HFFc6 (cell line): Measurements from ENCODE around the gene PYGO1. TPM values are rescaled to one million over a fixed set of nuclear protein-coding genes. Genes with fewer than 3 reads are reported as not detected.

Source experiments
- DNase-seq: peaks from one replicate; pipeline ENCODE4 v3.0.0-alpha.2; 2018
- H3K27ac Mint-ChIP-seq: 2 replicates; pipeline ENCODE4 v1.8.0; 2020; ENCODE audit warnings: mild to moderate bottlenecking, mixed read lengths
- H3K27me3 Mint-ChIP-seq: 2 replicates; pipeline ENCODE4 v1.8.0; 2021; ENCODE audit warnings: mild to moderate bottlenecking, moderate library complexity, mixed read lengths; ENCODE audit not compliant: insufficient read depth
- H3K36me3 Mint-ChIP-seq: 2 replicates; pipeline ENCODE4 v1.8.0; 2021; ENCODE audit warnings: low read depth, mixed read lengths
- H3K4me1 Mint-ChIP-seq: 2 replicates; pipeline ENCODE4 v1.8.0; 2020; ENCODE audit warnings: low read depth, mixed read lengths
- H3K4me3 Mint-ChIP-seq: 2 replicates; pipeline ENCODE4 v1.8.0; 2020; ENCODE audit warnings: mild to moderate bottlenecking, moderate library complexity, mixed read lengths
- H3K9me3 Mint-ChIP-seq: 2 replicates; pipeline ENCODE4 v1.8.0; 2020; ENCODE audit warnings: mild to moderate bottlenecking, mixed read lengths
- long read RNA-seq: library from polyadenylated mRNA; unstranded; transcript quantifications from one replicate; pipeline ENCODE4 v2.0.0, GENCODE V29; 2019
- total RNA-seq, 6 experiments: library from RNA; stranded (reverse); fragmentation: NEBNext Ultra II Directional; extraction: Animal tissue kit (Norgen Biotek cat#: 25700); gene quantifications; 2 replicates in 1 of 6; 3 replicates in 5 of 6; pipeline ENCODE4 v1.2.3, GENCODE V29; 2021
- TF ChIP-seq, protein P1 (sequence below): fragments of 200-600 bp; sonication (generic); IDR thresholded peaks from 2 replicates; pipeline ENCODE4 v1.5.0; 2021; ENCODE audit warnings: antibody characterized with exemption, mild to moderate bottlenecking

PYGO1 gene, protein sequence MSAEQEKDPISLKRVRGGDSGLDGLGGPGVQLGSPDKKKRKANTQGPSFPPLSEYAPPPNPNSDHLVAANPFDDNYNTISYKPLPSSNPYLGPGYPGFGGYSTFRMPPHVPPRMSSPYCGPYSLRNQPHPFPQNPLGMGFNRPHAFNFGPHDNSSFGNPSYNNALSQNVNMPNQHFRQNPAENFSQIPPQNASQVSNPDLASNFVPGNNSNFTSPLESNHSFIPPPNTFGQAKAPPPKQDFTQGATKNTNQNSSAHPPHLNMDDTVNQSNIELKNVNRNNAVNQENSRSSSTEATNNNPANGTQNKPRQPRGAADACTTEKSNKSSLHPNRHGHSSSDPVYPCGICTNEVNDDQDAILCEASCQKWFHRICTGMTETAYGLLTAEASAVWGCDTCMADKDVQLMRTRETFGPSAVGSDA
- 1 to 10 TPM; 6.7 to 9.4 (median 8.8) TPM for total RNA-seq
- long read RNA-seq, partial matches to known transcripts: 0 of 2 reads
- long read RNA-seq, other reads (novel, unspliced or antisense): 2 of 2 reads

DNA sequence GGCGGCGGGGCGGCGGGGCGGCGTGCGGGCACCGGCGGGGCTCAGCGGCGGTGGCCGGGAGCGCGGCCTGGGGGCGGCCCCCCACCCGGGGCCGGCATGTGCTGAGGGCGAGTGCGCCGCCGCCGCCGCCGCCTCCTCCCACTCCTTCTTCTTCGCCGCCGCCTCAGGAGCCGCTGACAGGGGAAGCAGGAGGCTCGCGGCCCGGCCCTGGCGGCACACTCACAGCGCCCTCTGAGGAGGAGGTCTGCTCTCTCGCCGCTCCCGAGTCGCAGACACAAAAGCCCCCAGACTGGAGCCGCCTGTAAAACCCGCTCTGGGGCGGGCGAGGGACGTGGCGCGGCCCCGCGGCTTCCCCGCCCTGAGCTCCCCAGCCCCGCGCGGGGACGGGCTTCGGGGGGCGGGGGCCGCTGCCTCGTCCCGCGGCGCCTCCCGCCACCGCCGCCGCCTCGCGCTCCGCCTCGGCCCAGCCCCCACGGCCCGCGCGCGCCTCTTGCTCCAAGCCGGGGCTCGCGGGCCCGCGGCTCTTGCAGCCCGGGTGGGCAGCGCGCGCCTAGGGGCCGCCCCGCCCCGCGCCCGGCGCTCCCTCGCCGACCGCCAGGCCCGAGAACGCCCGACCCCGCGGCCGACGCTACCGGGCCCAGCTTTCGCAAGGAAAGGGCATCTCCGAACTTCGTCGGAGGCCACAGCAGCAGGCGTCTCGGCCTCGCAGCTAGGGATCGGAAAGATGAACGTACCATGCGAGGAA, at the start of gene PYGO1:
PYGO1 (minus strand) TSS at position 276 of the 745 bp plus-strand sequence. CDS start 462 bp downstream, outside the sequence.
- H3K27ac Mint-ChIP-seq: peak within 1 kb of the TSS; percentile 62
- peaks cover 7% of the 10 kb centered on the region for H3K4me1 Mint-ChIP-seq
- no peaks in the 10 kb centered on the region for H3K36me3 Mint-ChIP-seq
- H3K27me3 Mint-ChIP-seq: peaks cover 2% of the 10 kb centered on the region
- H3K4me3 Mint-ChIP-seq: peak within 1 kb of the TSS; percentile 86
- TF ChIP-seq, protein P1, sequence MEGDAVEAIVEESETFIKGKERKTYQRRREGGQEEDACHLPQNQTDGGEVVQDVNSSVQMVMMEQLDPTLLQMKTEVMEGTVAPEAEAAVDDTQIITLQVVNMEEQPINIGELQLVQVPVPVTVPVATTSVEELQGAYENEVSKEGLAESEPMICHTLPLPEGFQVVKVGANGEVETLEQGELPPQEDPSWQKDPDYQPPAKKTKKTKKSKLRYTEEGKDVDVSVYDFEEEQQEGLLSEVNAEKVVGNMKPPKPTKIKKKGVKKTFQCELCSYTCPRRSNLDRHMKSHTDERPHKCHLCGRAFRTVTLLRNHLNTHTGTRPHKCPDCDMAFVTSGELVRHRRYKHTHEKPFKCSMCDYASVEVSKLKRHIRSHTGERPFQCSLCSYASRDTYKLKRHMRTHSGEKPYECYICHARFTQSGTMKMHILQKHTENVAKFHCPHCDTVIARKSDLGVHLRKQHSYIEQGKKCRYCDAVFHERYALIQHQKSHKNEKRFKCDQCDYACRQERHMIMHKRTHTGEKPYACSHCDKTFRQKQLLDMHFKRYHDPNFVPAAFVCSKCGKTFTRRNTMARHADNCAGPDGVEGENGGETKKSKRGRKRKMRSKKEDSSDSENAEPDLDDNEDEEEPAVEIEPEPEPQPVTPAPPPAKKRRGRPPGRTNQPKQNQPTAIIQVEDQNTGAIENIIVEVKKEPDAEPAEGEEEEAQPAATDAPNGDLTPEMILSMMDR: no peak; the same call in 1 of the 2 replicates
- H3K9me3 Mint-ChIP-seq: no peaks in the 10 kb centered on the region
- peak; percentile 30 for DNase-seq

DNA sequence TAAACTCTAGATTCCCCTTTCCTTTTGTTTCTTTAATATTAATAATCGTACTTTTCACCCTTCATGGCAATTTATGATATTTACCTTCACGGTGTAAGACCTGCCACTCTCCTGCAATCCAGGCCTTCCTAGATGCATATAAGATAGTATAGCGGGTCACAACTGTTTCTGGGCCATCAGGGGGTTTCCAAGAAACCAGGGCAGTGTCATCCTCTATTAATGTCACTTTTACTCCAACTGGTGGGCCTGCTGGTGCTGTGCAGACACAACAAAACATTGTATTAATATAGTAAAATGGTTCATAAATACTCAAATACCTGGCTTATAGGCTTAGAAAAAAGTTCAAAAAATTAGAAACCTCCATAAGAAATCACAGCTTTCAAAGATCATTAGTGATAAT, 48.9 kb upstream of the PYGO1 start:
- DNase-seq: no peak
- TF ChIP-seq, protein P1: no peak
- Mint-ChIP-seq H3K27me3 (peaks cover 2% of the 10 kb centered on the region; the same call in 1 of the 2 replicates), H3K36me3 (no peaks in the 10 kb centered on the region), H3K9me3 (no peaks in the 10 kb centered on the region), H3K4me1 (peaks cover 4% of the 10 kb centered on the region; the same call in 1 of the 2 replicates), H3K4me3 (no peak overlapping the region), H3K27ac (no peak overlapping the region)

DNA sequence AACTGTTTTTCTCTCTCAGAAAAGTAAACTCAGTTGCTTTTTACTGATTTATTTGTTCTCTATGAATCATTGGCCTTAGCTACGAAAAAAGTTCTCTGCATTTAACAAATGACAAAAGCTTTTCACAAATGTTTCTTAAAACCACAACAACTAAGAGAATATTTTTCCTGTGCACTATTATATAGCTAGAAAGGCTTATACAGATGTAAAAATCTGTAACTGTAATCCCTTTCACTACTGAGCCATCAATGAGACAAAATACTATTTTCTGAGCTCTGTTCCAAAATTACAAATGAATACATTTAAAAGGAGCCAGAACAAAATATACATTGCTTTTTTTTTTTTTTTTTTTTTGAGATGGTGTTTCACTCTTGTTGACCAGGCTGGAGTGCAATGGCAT, 45.6 kb upstream of the PYGO1 start:
- H3K36me3 Mint-ChIP-seq: no peaks in the 10 kb centered on the region
- H3K9me3 Mint-ChIP-seq: no peaks in the 10 kb centered on the region
- H3K4me3 Mint-ChIP-seq: no peak overlapping the region
- TF ChIP-seq, protein P1: no peak
- H3K4me1 Mint-ChIP-seq: no peaks in the 10 kb centered on the region
- H3K27me3 Mint-ChIP-seq: peaks cover 2% of the 10 kb centered on the region; the same call in 1 of the 2 replicates
- no peak overlapping the region for H3K27ac Mint-ChIP-seq
- DNase-seq: no peak

DNA sequence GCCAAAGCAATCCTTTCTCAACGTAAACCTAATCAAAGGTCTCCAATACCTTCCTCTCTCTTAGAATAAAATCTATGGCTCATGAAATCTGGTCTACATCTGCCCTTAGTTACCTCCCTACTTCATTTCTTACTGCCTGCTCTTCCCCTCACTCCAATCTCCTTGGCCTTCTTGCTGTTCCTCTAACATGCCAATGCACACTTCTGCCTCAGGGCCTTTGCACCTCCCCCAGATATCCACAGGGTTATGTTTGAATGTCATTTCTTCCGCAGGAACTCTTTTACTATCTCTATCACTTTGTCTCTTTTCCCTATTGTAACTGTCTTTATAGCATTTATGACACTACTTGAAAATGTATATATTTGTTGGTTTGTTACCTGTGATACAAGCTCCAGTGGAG, 44.3 kb upstream of the PYGO1 start:
- no peaks in the 10 kb centered on the region for H3K36me3 Mint-ChIP-seq
- H3K27ac Mint-ChIP-seq: no peak overlapping the region
- H3K4me1 Mint-ChIP-seq: peaks cover 11% of the 10 kb centered on the region
- H3K27me3 Mint-ChIP-seq: peaks cover 2% of the 10 kb centered on the region; the same call in 1 of the 2 replicates
- no peak for DNase-seq
- TF ChIP-seq, protein P1: no peak
- H3K9me3 Mint-ChIP-seq: no peaks in the 10 kb centered on the region
- H3K4me3 Mint-ChIP-seq: no peak overlapping the region

DNA sequence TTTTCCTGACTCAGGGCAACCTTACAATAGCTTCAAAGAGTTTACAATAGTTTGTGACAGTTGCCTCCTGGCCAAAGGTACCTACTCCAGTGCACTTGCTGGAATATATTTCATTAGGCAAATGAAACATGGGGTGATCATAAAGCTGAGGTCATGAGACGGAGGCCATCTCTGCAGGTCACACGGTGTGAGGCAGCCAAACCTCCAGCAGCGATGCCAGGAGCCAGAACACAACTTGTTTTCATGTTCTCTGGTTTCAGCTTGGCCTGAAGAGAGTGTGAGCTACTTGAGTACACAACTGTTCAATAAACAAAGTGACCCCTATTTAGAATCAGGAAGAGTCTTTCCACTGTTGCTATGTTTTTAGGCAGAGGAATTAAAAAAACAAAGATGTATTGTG, 42.7 kb upstream of the PYGO1 start:
- Mint-ChIP-seq H3K4me1 (peaks cover 11% of the 10 kb centered on the region), H3K36me3 (no peaks in the 10 kb centered on the region), H3K27ac (no peak overlapping the region), H3K27me3 (peaks cover 2% of the 10 kb centered on the region; the same call in 1 of the 2 replicates), H3K4me3 (no peak overlapping the region), H3K9me3 (no peaks in the 10 kb centered on the region)
- no peak for DNase-seq
- TF ChIP-seq, protein P1: no peak
